ENCODE data around the gene KDELR3. TPM values are rescaled to one million over a fixed set of nuclear protein-coding genes. Genes with fewer than 3 reads are reported as not detected.

The KDELR3 gene
- total and polyA plus RNA-seq, 10 of the 15 experiments (the other 5 are each of a cell fraction or from before 2014, with no cell fraction given), result 0.15 to 0.98 (median 0.25) TPM; not detected in 1

DNA sequence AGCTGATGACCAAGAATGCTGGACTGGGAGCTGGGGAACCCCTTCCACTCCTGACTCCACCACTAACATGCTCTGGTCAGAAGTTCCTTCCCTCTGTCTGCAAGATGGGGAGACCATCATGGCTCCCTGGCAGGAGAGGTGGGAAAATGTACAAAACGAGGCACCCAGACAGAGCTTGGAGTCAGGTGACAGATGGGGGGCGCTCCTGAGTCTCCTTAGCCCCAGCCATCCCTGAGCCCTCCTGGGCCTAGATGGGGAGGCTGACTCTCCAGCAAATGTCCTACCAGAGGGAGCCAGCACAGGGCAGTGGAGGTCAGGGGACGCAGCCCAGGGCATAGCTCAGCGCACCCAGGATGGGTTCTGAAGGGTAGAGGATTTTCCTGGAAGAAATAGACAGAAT is 32.9 kb upstream of the KDELR3 start:
- SMC1A ChIA-PET (ENCODE audit: uncharacterized antibody, unreplicated experiment), result no interaction called here
- no peak for ATAC-seq
- WGBS (ENCODE audit: insufficient coverage, insufficient replicate concordance, low lambda C conversion rate, missing lambda C conversion rate), result 49% methylated on average over 4 of the region's 4 CpGs
- H3K4me1 ChIP-seq (ENCODE audit: control insufficient read depth, insufficient read depth, low read length), result no peaks in the 10 kb centered on the region
- no peaks in the 10 kb centered on the region for H3K79me2 ChIP-seq (ENCODE audit: control insufficient read depth, insufficient read depth, low read length)
- H3K4me3 ChIP-seq, result no peak overlapping the region
- no peak overlapping the region for H2AFZ ChIP-seq (ENCODE audit: control insufficient read depth, low read depth, low read length)
- no peak overlapping the region for H3K9ac ChIP-seq (ENCODE audit: control insufficient read depth, insufficient read depth, low read length)
- no peak for FAIRE-seq
- H3K4me2 ChIP-seq (ENCODE audit: control insufficient read depth, insufficient read depth), result no peak overlapping the region
- POLR2A ChIA-PET, result interaction anchor here (0.7 kb wide), 1 partner anchor 363 kb away, joined by 4 read pairs; no protein-coding TSS in a partner anchor
- RAD21 ChIA-PET (ENCODE audit: unreplicated experiment), result no interaction called here
- H4K20me1 ChIP-seq (ENCODE audit: control insufficient read depth, insufficient read depth), result no peaks in the 10 kb centered on the region
- intact Hi-C loops (cut with micrococcal nuclease; ENCODE audit: unreplicated experiment) (no loop called here), in situ Hi-C loops (cut with MboI) (no loop called here)
- DNase-seq (ENCODE audit: low read depth, low spot score), result no peak
- peaks cover 0 to 4% of the 10 kb centered on the region in 2 experiments; a peak in 2 of 4 replicates for H3K27me3 ChIP-seq (replicated peaks in 1 of 2; ENCODE audit: control insufficient read depth in 2 of 2, insufficient read depth in 2 of 2, low read length in 1 of 2)
- TF ChIP-seq, protein P1, sequence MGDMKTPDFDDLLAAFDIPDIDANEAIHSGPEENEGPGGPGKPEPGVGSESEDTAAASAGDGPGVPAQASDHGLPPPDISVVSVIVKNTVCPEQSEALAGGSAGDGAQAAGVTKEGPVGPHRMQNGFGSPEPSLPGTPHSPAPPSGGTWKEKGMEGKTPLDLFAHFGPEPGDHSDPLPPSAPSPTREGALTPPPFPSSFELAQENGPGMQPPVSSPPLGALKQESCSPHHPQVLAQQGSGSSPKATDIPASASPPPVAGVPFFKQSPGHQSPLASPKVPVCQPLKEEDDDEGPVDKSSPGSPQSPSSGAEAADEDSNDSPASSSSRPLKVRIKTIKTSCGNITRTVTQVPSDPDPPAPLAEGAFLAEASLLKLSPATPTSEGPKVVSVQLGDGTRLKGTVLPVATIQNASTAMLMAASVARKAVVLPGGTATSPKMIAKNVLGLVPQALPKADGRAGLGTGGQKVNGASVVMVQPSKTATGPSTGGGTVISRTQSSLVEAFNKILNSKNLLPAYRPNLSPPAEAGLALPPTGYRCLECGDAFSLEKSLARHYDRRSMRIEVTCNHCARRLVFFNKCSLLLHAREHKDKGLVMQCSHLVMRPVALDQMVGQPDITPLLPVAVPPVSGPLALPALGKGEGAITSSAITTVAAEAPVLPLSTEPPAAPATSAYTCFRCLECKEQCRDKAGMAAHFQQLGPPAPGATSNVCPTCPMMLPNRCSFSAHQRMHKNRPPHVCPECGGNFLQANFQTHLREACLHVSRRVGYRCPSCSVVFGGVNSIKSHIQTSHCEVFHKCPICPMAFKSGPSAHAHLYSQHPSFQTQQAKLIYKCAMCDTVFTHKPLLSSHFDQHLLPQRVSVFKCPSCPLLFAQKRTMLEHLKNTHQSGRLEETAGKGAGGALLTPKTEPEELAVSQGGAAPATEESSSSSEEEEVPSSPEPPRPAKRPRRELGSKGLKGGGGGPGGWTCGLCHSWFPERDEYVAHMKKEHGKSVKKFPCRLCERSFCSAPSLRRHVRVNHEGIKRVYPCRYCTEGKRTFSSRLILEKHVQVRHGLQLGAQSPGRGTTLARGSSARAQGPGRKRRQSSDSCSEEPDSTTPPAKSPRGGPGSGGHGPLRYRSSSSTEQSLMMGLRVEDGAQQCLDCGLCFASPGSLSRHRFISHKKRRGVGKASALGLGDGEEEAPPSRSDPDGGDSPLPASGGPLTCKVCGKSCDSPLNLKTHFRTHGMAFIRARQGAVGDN (IDR thresholded peaks at IDR 0.05), result no peak
- TF ChIP-seq CBFB (IDR thresholded peaks at IDR 0.05; ENCODE audit: low read depth), result no peak
- CTCF ChIA-PET, result interaction anchor here (0.7 to 1.8 kb wide), 2 partner anchors 11 to 137 kb away, joined by 3 to 4 read pairs; no protein-coding TSS in a partner anchor
- H3K36me3 ChIP-seq (ENCODE audit: control insufficient read depth in 2 of 2, insufficient read depth in 2 of 2, low read length in 1 of 2), result no peaks in the 10 kb centered on the region
- no TSS peak for BruUV-seq (replicated peaks)
- no peaks in the 10 kb centered on the region for H3K9me3 ChIP-seq (replicated peaks; ENCODE audit: control insufficient read depth, insufficient read depth, low read length)
- H3K27ac ChIP-seq (ENCODE audit: control insufficient read depth, insufficient read depth), result no peak overlapping the region

GRCh38 chr22:38435965-38436364 is 31.9 kb upstream of the KDELR3 start:
- ATAC-seq, result no peak
- no peaks in the 10 kb centered on the region for H3K9me3 ChIP-seq (replicated peaks; ENCODE audit: control insufficient read depth, insufficient read depth, low read length)
- ChIA-PET RAD21 (ENCODE audit: unreplicated experiment) (no interaction called here), POLR2A (no interaction called here), CTCF (no interaction called here), SMC1A (ENCODE audit: uncharacterized antibody, unreplicated experiment) (no interaction called here)
- no peak overlapping the region for H3K4me3 ChIP-seq
- H3K9ac ChIP-seq (ENCODE audit: control insufficient read depth, insufficient read depth, low read length), result no peak overlapping the region
- H3K27ac ChIP-seq (ENCODE audit: control insufficient read depth, insufficient read depth), result no peak overlapping the region
- H3K27me3 ChIP-seq (replicated peaks in 1 of 2; ENCODE audit: control insufficient read depth in 2 of 2, insufficient read depth in 2 of 2, low read length in 1 of 2), result peaks cover 0 to 4% of the 10 kb centered on the region in 2 experiments; a peak in 2 of 4 replicates
- no peaks in the 10 kb centered on the region for H4K20me1 ChIP-seq (ENCODE audit: control insufficient read depth, insufficient read depth)
- FAIRE-seq, result no peak
- no peaks in the 10 kb centered on the region for H3K79me2 ChIP-seq (ENCODE audit: control insufficient read depth, insufficient read depth, low read length)
- in situ Hi-C loops (cut with MboI), result no loop called here
- WGBS (ENCODE audit: insufficient coverage, insufficient replicate concordance, low lambda C conversion rate, missing lambda C conversion rate), result 22% methylated on average over 4 of the region's 4 CpGs
- BruUV-seq (replicated peaks), result no TSS peak
- no peaks in the 10 kb centered on the region for H3K36me3 ChIP-seq (ENCODE audit: control insufficient read depth in 2 of 2, insufficient read depth in 2 of 2, low read length in 1 of 2)
- no peak overlapping the region for H3K4me2 ChIP-seq (ENCODE audit: control insufficient read depth, insufficient read depth)
- intact Hi-C loops (cut with micrococcal nuclease; ENCODE audit: unreplicated experiment), result no loop called here
- no peak overlapping the region for H2AFZ ChIP-seq (ENCODE audit: control insufficient read depth, low read depth, low read length)
- H3K4me1 ChIP-seq (ENCODE audit: control insufficient read depth, insufficient read depth, low read length), result no peaks in the 10 kb centered on the region
- no peak for DNase-seq (ENCODE audit: low read depth, low spot score)
- TF ChIP-seq SPI1 (IDR thresholded peaks at IDR 0.05; ENCODE audit: borderline replicate concordance, insufficient read depth, low read depth, low read length) (no peak), SRF (IDR thresholded peaks at IDR 0.05; ENCODE audit: low read depth in 2 of 2, low read length in 2 of 2) (no peak), ZNF274 (IDR thresholded peaks at IDR 0.05; ENCODE audit: insufficient read depth, insufficient read length) (no peak), CUX1 (IDR thresholded peaks at IDR 0.05; ENCODE audit: insufficient replicate concordance, low read depth, low read length) (no peak), BCL11A (IDR thresholded peaks at IDR 0.05; ENCODE audit: low read depth, low read length) (no peak), RAD51 (IDR thresholded peaks at IDR 0.05) (no peak), CBX3 (IDR thresholded peaks at IDR 0.05; ENCODE audit: borderline replicate concordance, low read depth) (no peak)
